Measurements from ENCODE around the gene PTPRN2. TPM values are rescaled to one million over a fixed set of nuclear protein-coding genes. Genes with fewer than 3 reads are reported as not detected.

The PTPRN2 gene
- polyA plus RNA-seq, 6 donors from 2014 or later = 1.4 to 4.6 (median 3.8) TPM

- Mint-ChIP-seq H3K36me3 (no peaks in the 10 kb centered on the region), H3K9me3 (no peaks in the 10 kb centered on the region), H3K4me3 (peak overlapping the region in 1 of 8 donors; percentile 35), H3K27me3 (no peaks in the 10 kb centered on the region), H3K27ac (no peak overlapping the region), H3K4me1 (peaks cover 0 to 6% (median 5%) of the 10 kb centered on the region in 3 donors)
- ATAC-seq (ENCODE audit: low read depth in 2 of 2) (no peak), DNase-seq (no peak)
These were observed 727.2 kb downstream of the PTPRN2 start for GRCh38 chr7:157860406-157860805.

- H3K27me3 Mint-ChIP-seq = no peaks in the 10 kb centered on the region
- no peaks in the 10 kb centered on the region for H3K36me3 Mint-ChIP-seq
- no peaks in the 10 kb centered on the region for H3K9me3 Mint-ChIP-seq
- peaks cover 0 to 9% (median 8%) of the 10 kb centered on the region in 3 donors for H3K4me1 Mint-ChIP-seq
- no peak overlapping the region for H3K27ac Mint-ChIP-seq
- no peak overlapping the region for H3K4me3 Mint-ChIP-seq
- no peak for ATAC-seq (ENCODE audit: low read depth in 2 of 2)
- DNase-seq = no peak
These were observed 727.7 kb downstream of the PTPRN2 start for GRCh38 chr7:157859915-157860314.

GRCh38 chr7:157857578-157858075 lies 730.0 kb downstream of the PTPRN2 start:
- DNase-seq = no peak
- no peak overlapping the region for H3K27ac Mint-ChIP-seq
- peaks cover 0 to 24% (median 22%) of the 10 kb centered on the region in 3 donors for H3K4me1 Mint-ChIP-seq
- H3K9me3 Mint-ChIP-seq = no peaks in the 10 kb centered on the region
- no peaks in the 10 kb centered on the region for H3K27me3 Mint-ChIP-seq
- no peaks in the 10 kb centered on the region for H3K36me3 Mint-ChIP-seq
- H3K4me3 Mint-ChIP-seq = no peak overlapping the region
- ATAC-seq (ENCODE audit: low read depth in 2 of 2) = no peak

GRCh38 chr7:157856873-157857577 lies 730.6 kb downstream of the PTPRN2 start:
- DNase-seq = no peak
- no peaks in the 10 kb centered on the region for H3K9me3 Mint-ChIP-seq
- H3K4me1 Mint-ChIP-seq = peaks cover 0 to 24% (median 22%) of the 10 kb centered on the region in 3 donors
- H3K27ac Mint-ChIP-seq = no peak overlapping the region
- no peak for ATAC-seq (ENCODE audit: low read depth in 2 of 2)
- H3K4me3 Mint-ChIP-seq = no peak overlapping the region
- H3K27me3 Mint-ChIP-seq = no peaks in the 10 kb centered on the region
- H3K36me3 Mint-ChIP-seq = no peaks in the 10 kb centered on the region

- Mint-ChIP-seq H3K36me3 (no peaks in the 10 kb centered on the region), H3K4me1 (peaks cover 7 to 32% (median 29%) of the 10 kb centered on the region in 3 donors), H3K9me3 (no peaks in the 10 kb centered on the region), H3K27me3 (peaks cover 0 to 4% (median 0%) of the 10 kb centered on the region in 3 donors), H3K4me3 (no peak overlapping the region), H3K27ac (peak overlapping the region in 3 of 6 donors; percentile 37 to 86 (median 59))
- no peak for ATAC-seq (ENCODE audit: low read depth in 2 of 2)
- DNase-seq = no peak
These were observed 732.0 kb downstream of the PTPRN2 start for GRCh38 chr7:157855452-157856213.

- H3K4me1 Mint-ChIP-seq = peaks cover 7 to 32% (median 29%) of the 10 kb centered on the region in 3 donors
- H3K4me3 Mint-ChIP-seq = peak overlapping the region in 1 of 8 donors; percentile 37
- DNase-seq (no peak), ATAC-seq (ENCODE audit: low read depth in 2 of 2) (no peak)
- H3K36me3 Mint-ChIP-seq = no peaks in the 10 kb centered on the region
- H3K27me3 Mint-ChIP-seq = peaks cover 0 to 4% (median 0%) of the 10 kb centered on the region in 3 donors
- H3K9me3 Mint-ChIP-seq = no peaks in the 10 kb centered on the region
- H3K27ac Mint-ChIP-seq = peak overlapping the region in 1 of 6 donors; percentile 26
These were observed 732.6 kb downstream of the PTPRN2 start for GRCh38 chr7:157855016-157855415.

- H3K27me3 Mint-ChIP-seq = peaks cover 0 to 4% (median 0%) of the 10 kb centered on the region in 3 donors
- ATAC-seq (ENCODE audit: low read depth in 2 of 2) = no peak
- no peaks in the 10 kb centered on the region for H3K9me3 Mint-ChIP-seq
- no peaks in the 10 kb centered on the region for H3K36me3 Mint-ChIP-seq
- H3K27ac Mint-ChIP-seq = peak overlapping the region in 3 of 6 donors; percentile 29 to 93 (median 56)
- DNase-seq = no peak
- H3K4me1 Mint-ChIP-seq = peaks cover 7 to 32% (median 29%) of the 10 kb centered on the region in 3 donors
- peak overlapping the region in 6 of 8 donors; percentile 26 to 63 (median 42) for H3K4me3 Mint-ChIP-seq
These were observed 733.3 kb downstream of the PTPRN2 start for GRCh38 chr7:157854066-157854891.

- peak overlapping the region in 2 of 8 donors; percentile 22 to 56 for H3K4me3 Mint-ChIP-seq
- H3K9me3 Mint-ChIP-seq = no peaks in the 10 kb centered on the region
- H3K27me3 Mint-ChIP-seq = peaks cover 0 to 4% (median 0%) of the 10 kb centered on the region in 3 donors
- peaks cover 7 to 32% (median 29%) of the 10 kb centered on the region in 3 donors for H3K4me1 Mint-ChIP-seq
- ATAC-seq (ENCODE audit: low read depth in 2 of 2) (no peak), DNase-seq (no peak)
- no peaks in the 10 kb centered on the region for H3K36me3 Mint-ChIP-seq
- no peak overlapping the region for H3K27ac Mint-ChIP-seq
These were observed 733.9 kb downstream of the PTPRN2 start for GRCh38 chr7:157853789-157854065.

- H3K4me1 Mint-ChIP-seq = peaks cover 7 to 32% (median 29%) of the 10 kb centered on the region in 3 donors
- H3K36me3 Mint-ChIP-seq = no peaks in the 10 kb centered on the region
- H3K27ac Mint-ChIP-seq = peak overlapping the region in 1 of 6 donors; percentile 52
- peak overlapping the region in 1 of 8 donors; percentile 12 for H3K4me3 Mint-ChIP-seq
- ATAC-seq (ENCODE audit: low read depth in 2 of 2) (no peak), DNase-seq (no peak)
- peaks cover 0 to 4% (median 0%) of the 10 kb centered on the region in 3 donors for H3K27me3 Mint-ChIP-seq
- H3K9me3 Mint-ChIP-seq = no peaks in the 10 kb centered on the region
These were observed 734.4 kb downstream of the PTPRN2 start for GRCh38 chr7:157853076-157853788.

GRCh38 chr7:157851501-157852067 lies 736.0 kb downstream of the PTPRN2 start:
- Mint-ChIP-seq H3K9me3 (no peaks in the 10 kb centered on the region), H3K4me1 (peaks cover 7 to 32% (median 29%) of the 10 kb centered on the region in 3 donors), H3K36me3 (no peaks in the 10 kb centered on the region), H3K27me3 (peaks cover 0 to 4% (median 0%) of the 10 kb centered on the region in 3 donors), H3K4me3 (peak overlapping the region in 7 of 8 donors; percentile 32 to 81 (median 77)), H3K27ac (peak overlapping the region in 3 of 6 donors; percentile 44 to 87 (median 87))
- no peak for ATAC-seq (ENCODE audit: low read depth in 2 of 2)
- no peak for DNase-seq

GRCh38 chr7:157850481-157851444 lies 736.9 kb downstream of the PTPRN2 start:
- H3K27me3 Mint-ChIP-seq = peaks cover 0 to 4% (median 0%) of the 10 kb centered on the region in 3 donors
- H3K4me1 Mint-ChIP-seq = peaks cover 7 to 30% (median 27%) of the 10 kb centered on the region in 3 donors
- DNase-seq = no peak
- peak overlapping the region in 4 of 8 donors; percentile 47 to 77 (median 72) for H3K4me3 Mint-ChIP-seq
- H3K27ac Mint-ChIP-seq = peak overlapping the region in 2 of 6 donors; percentile 58 to 87
- no peaks in the 10 kb centered on the region for H3K9me3 Mint-ChIP-seq
- no peaks in the 10 kb centered on the region for H3K36me3 Mint-ChIP-seq
- no peak for ATAC-seq (ENCODE audit: low read depth in 2 of 2)
